DLD1 (cell line): Measurements from ENCODE around the gene HHLA2.
"Not testable (repeated sequence)": the region's sequence is repeated elsewhere in the genome, so short reads cannot be mapped to it uniquely, and the experiment has no call there.

Experiments
- in situ Hi-C: cut with HindIII; loops from 2 replicates; pipeline ENCODE4 v1.10.0; 2017; ENCODE audit warnings: low sequenced_read_pairs

The HHLA2 gene

GRCh38 chr3:108341911-108342310, 45.6 kb downstream of the HHLA2 start:
- in situ Hi-C loops: no loop called here

- in situ Hi-C loops: no loop called here
These were observed 46.6 kb downstream of the HHLA2 start for GRCh38 chr3:108342837-108343486.

- in situ Hi-C loops: no loop called here
These were observed 47.1 kb downstream of the HHLA2 start for GRCh38 chr3:108343491-108343890.

- in situ Hi-C loops: no loop called here
These were observed 49.3 kb downstream of the HHLA2 start for GRCh38 chr3:108345492-108346205.

DNA sequence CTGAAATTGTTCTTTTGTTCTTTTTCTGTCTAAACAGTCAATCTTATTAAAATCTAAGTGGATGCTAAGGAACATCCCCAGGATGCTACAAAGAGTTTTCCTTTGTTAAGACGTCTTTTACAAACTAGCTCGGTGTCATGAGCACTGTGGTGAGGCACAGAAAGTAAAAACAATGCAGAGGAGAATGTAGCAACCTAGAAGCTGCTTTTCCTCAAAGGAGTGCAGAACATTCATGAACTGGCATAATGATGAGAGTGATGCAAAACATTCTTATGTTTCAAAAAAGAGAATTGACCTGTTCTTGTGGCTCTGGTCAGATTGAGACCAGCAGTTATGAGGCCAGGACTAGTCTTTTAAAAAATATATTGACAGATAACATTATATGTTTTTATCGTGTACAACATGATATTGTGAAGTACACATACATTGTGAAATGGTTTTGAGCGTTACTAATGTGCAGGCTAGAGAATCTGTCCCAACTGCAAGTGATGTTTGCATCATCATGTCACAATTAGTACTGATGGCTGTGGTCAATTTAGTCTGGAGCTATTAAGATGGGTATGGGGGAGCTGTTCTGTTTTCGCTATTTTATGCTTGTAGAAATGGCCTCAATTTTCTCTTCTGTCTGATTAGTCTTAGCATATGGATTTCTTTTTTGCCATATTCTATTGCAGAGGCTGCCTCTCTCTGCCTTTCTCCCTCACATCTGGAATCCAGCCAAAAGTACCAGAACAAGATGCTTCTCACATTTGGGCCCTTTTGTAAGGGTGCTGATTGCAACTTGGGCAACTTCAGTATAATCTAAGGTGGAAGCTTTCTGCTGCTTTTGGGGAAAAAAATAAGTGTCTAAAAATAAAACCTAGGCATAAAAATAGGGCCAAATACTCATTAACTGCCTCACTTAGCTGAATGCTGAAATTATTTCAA, 50.2 kb downstream of the HHLA2 start:
- in situ Hi-C loops: no loop called here

GRCh38 chr3:108352176-108352575, 55.8 kb downstream of the HHLA2 start:
- in situ Hi-C loops: no loop called here

GRCh38 chr3:108354562-108354961, 58.2 kb downstream of the HHLA2 start:
- in situ Hi-C loops: no loop called here

DNA sequence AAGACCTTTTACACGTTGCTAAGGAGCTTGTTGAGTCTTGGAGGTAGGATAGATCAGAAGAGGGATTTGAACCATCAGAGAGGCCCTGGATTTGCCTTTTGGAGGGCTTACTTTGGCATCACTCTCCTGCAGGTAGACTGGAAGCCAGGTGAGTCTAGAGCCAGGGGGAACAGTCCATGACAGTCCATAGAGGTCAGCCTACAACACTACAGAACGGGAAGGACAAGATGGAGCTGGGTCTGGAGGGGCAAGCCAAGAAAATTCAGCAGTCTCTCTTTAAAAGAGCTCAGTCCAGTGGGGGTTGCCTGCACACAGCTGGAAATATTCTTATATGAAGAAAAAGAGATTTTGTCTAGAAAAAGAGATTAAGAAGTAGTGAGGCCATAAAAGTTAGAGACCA, 60.7 kb downstream of the HHLA2 start:
- in situ Hi-C loops: no loop called here

GRCh38 chr3:108359011-108359410, 62.7 kb downstream of the HHLA2 start:
- in situ Hi-C loops: no loop called here

DNA sequence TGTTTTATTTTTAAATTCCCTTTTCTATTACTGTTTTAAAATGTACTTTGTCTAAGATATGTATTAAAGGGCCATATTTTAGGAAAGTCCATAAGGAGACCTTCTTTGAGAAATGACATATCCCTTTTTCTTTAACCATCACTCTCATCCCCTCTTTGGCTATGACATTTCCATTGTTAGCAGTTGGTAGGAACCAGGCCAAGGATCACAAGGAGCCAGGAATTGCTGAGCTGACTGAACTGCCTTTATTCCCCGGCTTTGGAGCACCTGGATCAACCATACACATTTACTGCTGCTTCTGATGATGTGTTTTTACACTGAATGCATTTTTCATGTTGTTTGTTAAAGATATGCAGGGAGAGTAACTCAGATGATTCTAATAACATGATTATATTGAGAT, 79.7 kb downstream of the HHLA2 start:
- in situ Hi-C loops: no loop called here

DNA sequence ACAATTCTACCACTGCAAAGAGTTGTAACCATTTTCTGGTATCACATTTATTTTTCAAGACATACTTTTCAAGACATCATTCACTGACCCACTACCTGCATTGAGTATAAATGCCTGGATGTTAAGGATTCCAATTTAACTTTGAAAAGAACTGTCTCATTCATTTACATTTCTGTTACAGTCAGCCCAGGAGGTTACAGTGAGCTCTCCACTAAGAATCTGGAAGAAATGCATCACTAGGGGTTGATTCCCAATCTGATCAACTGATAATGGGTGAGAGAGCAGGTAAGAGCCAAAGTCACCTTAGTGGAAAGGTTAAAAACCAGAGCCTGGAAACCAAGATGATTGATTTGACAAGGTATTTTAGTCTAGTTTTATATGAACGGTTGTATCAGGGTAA, 81.0 kb downstream of the HHLA2 start:
- in situ Hi-C loops: no loop called here

GRCh38 chr3:108378153-108378951, 82.0 kb downstream of the HHLA2 start:
- in situ Hi-C loops: no loop called here

GRCh38 chr3:108378952-108379342, 82.6 kb downstream of the HHLA2 start:
- in situ Hi-C loops: not testable (repeated sequence)

DNA sequence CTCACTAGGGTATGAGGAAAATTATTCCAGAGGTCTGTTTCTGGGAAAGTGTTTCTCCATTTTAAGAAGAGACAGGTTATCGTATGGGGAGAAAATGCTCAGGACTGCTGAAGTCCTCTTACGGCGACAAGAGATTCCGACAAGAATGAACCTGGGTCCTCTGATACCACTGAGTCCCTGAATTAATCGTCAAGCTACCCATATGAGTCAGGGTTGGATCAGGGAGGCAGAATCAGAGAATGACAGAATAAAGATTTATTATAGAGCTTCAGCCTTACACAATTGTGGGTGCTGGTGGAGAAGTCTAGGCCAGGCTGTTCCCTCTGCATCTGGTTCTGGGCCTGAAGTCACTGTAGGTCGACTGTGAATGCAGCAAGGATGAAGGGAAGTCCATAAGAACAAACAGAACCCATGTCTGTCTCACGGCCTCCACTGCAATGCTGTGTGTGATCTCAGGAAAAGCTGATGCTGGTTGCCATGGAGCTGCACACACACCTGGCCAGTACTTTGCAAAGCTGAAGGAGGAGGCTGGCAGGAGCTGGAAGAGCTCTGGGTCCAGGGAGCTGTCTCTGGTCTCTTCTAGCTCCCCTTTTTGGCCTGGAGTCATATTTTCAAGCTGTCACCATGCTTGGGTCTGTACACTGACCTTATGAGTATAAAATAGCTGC, 83.9 kb downstream of the HHLA2 start:
- in situ Hi-C loops: no loop called here

GRCh38 chr3:108381529-108382140, 85.3 kb downstream of the HHLA2 start:
- in situ Hi-C loops: no loop called here

GRCh38 chr3:108383306-108383705, 87.0 kb downstream of the HHLA2 start:
- in situ Hi-C loops: no loop called here

GRCh38 chr3:108387063-108387462, 90.7 kb downstream of the HHLA2 start:
- in situ Hi-C loops: no loop called here

DNA sequence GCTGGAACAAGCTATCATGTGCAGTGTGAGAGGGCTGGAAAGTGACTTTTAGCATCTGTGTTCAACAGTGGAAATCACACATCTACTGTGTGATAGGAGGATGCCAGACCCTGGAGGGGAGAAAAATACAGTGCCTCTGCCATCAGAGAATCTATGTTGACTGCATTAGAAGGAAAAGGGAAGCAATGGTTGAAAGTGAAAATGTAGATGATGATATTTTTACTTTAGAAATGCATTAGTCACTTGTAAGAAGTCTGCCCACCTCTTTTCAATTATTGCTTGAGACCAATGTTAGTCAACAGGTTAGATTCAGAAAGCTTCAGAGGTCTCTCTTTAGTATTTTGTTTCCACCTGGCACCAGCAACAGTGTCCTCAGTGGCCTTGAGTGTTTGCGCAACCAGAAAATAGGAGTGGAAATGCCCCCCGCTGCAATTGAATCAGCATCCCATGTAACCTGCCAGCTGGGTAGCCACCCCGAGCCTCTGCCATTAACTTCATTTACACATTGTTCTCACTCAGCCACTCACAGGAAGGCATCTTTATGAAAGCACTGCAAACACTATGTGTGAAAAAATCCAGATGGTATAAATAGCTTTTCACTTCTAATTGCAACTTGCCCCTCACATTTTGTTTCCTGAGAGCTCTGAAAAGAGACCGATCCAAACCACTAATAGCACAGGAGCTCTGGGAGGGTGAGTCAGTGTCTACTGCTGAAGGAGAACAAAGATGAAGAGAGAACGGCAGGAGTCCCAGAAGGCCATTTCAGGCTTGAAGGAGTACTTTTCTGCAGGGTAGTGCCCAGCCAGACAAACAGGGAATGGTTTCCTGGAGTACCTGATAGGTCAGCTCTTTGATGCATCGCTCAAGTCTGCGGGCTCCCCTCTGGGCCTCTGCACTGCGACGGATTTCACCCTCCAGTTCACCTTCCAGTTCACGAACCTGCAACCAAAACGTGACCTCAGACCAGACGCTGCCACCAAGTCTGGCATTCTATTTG, 92.1 kb downstream of the HHLA2 start:
- in situ Hi-C loops: no loop called here

DNA sequence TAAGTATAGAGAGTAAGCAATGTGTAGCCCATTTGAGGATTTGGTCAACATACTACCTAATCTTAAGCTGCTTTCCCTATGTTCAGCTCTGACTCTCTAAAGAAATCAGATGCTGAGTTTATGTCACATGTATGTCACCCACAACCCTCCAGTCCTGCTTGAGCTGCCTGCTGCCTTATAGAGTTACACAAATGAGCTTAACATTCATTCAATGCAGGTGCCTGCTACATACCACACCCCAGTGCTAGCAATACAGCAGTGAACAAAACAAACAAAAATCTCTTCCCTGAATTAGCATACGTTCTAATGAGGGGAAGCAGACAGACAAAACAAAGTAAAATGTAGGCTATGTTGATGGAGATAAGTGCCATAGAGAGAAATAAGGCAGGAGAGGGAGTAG, 93.0 kb downstream of the HHLA2 start:
- in situ Hi-C loops: no loop called here
